ENCODE results near the gene DNER. TPM values are rescaled to one million over a fixed set of nuclear protein-coding genes. Genes with fewer than 3 reads are reported as not detected.

Gene DNER
- total RNA-seq, 3 donors from 2014 or later = 0.55 to 8.4 (median 0.99) TPM

DNA sequence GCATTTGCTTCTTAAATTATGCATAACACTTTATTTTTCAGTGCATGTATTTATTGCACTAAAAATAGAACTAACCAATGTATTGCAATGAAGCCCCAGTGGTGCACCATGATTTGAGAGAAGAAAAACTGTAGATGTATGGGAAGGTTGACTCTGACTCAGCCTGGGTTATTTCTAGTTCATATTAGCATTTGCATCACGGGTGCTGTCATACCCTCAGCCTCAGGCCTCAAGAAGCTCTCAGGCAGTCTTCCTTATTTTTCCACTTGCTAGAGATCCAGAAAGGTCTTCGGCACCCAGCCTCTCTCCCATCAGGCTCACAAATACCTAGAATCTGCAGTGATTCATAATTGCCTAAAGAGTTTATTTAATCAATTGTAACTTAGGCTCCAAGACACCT lies 148.0 kb downstream of the DNER start:
- DNase-seq = no peak
- no peaks in the 10 kb centered on the region for H3K4me1 ChIP-seq (ENCODE audit: low read depth)

DNA sequence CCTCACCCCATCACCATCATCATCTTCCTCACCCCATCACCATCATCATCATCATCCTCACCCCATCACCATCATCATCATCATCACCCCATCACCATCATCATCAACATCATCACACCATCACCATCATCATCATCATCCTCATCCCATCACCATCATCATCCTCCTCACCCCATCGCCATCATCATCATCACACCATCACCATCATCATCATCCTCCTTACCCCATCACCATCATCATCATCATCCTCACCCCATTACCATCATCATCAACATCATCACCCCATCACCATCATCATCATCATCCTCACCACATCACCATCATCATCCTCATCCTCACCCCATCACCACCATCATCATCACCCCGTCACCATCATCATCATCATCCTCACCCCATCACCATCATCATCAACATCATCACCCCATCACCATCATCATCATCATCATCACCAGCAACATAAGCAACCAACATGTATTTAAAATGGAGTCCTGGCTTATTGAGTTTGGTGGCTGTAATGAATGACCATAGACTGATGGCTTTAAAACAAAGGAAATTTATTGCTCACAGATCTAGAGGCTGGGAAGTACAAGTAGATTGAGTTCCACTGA lies 150.0 kb downstream of the DNER start:
- DNase-seq (no peak), ATAC-seq (no peak)
- intact Hi-C loops (cut with DNase I, micrococcal nuclease) = no loop called here
- TF ChIP-seq, protein P1, sequence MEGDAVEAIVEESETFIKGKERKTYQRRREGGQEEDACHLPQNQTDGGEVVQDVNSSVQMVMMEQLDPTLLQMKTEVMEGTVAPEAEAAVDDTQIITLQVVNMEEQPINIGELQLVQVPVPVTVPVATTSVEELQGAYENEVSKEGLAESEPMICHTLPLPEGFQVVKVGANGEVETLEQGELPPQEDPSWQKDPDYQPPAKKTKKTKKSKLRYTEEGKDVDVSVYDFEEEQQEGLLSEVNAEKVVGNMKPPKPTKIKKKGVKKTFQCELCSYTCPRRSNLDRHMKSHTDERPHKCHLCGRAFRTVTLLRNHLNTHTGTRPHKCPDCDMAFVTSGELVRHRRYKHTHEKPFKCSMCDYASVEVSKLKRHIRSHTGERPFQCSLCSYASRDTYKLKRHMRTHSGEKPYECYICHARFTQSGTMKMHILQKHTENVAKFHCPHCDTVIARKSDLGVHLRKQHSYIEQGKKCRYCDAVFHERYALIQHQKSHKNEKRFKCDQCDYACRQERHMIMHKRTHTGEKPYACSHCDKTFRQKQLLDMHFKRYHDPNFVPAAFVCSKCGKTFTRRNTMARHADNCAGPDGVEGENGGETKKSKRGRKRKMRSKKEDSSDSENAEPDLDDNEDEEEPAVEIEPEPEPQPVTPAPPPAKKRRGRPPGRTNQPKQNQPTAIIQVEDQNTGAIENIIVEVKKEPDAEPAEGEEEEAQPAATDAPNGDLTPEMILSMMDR (IDR thresholded peaks at IDR 0.05) = no peak
- no peaks in the 10 kb centered on the region for H3K36me3 ChIP-seq (ENCODE audit: low read depth)
- no peak overlapping the region for H3K4me3 ChIP-seq
- H3K4me1 ChIP-seq (ENCODE audit: low read depth) = no peaks in the 10 kb centered on the region
- no peaks in the 10 kb centered on the region for H3K9me3 ChIP-seq

More for the DNA sequence above, 148.0 kb downstream of the DNER start:
- TF ChIP-seq, protein P1 (IDR thresholded peaks at IDR 0.05) = no peak
- no peak for ATAC-seq
- Histone ChIP-seq H3K9me3 (no peaks in the 10 kb centered on the region), H3K36me3 (ENCODE audit: low read depth) (no peaks in the 10 kb centered on the region), H3K4me3 (no peak overlapping the region)
- intact Hi-C loops (cut with DNase I, micrococcal nuclease) = no loop called here

DNA sequence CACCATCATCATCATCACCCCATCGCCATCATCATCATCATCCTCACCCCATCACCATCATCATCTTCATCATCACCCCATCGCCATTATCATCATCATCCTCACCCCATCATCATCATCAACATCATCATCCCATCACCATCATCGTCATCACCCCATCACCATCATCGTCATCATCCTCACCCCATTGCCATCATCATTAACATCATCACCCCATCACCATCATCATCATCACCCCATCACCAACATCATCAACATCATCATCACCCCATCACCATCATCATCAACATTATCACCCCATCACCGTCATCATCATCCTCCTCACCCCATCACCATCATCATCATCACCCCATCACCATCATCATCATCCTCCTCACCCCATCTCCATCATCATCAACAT lies 151.0 kb downstream of the DNER start:
- Histone ChIP-seq H3K4me3 (no peak overlapping the region), H3K4me1 (ENCODE audit: low read depth) (no peaks in the 10 kb centered on the region), H3K9me3 (no peaks in the 10 kb centered on the region), H3K36me3 (ENCODE audit: low read depth) (no peaks in the 10 kb centered on the region)
- no peak for ATAC-seq
- DNase-seq = no peak
- intact Hi-C loops (cut with DNase I, micrococcal nuclease) = no loop called here
- TF ChIP-seq, protein P1 (IDR thresholded peaks at IDR 0.05) = no peak

DNA sequence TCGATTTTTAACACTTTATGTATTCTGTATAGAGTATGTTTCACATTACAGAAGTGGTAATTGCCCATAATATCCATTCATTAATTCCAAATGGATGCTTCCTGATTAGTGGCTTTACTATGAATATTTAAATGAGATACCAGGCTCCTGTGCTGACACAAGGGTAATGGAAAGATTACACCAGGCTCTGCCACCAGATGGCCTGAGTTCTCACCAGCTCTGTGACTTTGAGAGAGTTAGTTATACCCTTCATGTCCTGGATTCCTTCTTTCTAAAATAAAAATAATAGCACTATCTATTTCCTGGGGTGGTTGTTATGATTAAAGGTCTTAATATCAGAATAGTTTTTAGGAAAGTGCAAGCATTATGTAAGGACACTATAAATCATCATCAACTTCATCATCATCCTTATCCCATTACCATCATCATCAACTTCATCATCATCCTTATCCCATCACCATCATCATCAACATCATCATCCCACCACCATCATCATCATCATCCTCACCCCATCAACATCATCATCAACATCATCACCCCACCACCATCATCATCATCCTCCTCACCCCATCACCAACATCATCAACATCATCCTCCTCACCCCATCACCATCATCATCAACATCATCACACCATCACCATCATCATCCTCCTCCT lies 151.8 kb downstream of the DNER start:
- Histone ChIP-seq H3K9me3 (no peaks in the 10 kb centered on the region), H3K4me3 (no peak overlapping the region), H3K4me1 (ENCODE audit: low read depth) (no peaks in the 10 kb centered on the region), H3K36me3 (ENCODE audit: low read depth) (no peaks in the 10 kb centered on the region)
- DNase-seq (no peak), ATAC-seq (no peak)
- intact Hi-C loops (cut with DNase I, micrococcal nuclease) = no loop called here
- TF ChIP-seq, protein P1 (IDR thresholded peaks at IDR 0.05) = no peak

DNA sequence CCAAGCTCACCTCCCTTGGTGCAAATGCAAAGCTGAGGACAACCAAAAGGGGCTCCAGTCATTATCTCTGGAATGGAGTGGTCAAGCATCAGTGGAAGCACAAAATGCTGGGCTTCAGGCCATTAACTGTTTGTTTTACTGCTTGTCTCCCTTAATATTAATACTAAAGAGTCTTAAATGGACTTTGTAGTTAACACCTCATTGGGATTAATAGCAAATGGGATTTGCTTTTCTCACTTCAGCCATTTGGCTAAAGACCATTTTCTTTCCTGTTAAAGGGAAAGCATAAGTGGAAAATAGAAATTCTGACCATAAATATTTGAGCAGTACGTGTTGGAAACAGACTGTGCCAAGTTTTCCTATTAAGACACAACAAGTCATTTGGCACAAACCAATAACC lies 154.4 kb downstream of the DNER start:
- Histone ChIP-seq H3K9me3 (no peaks in the 10 kb centered on the region), H3K4me1 (ENCODE audit: low read depth) (no peaks in the 10 kb centered on the region), H3K4me3 (no peak overlapping the region), H3K36me3 (ENCODE audit: low read depth) (no peaks in the 10 kb centered on the region)
- DNase-seq = no peak
- no peak for ATAC-seq
- TF ChIP-seq, protein P1 (IDR thresholded peaks at IDR 0.05) = no peak
- intact Hi-C loops (cut with DNase I, micrococcal nuclease) = no loop called here
